HG03521 (cell line): ENCODE results near the gene CCDC59.

Experiments
- ATAC-seq: cut with Tn5 transposase; IDR thresholded peaks from one replicate; pipeline ENCODE4 v1.9.1; 2021; ENCODE audit warnings: mild to moderate bottlenecking, moderate library complexity; ENCODE audit not compliant: unreplicated experiment

CCDC59 gene

DNA sequence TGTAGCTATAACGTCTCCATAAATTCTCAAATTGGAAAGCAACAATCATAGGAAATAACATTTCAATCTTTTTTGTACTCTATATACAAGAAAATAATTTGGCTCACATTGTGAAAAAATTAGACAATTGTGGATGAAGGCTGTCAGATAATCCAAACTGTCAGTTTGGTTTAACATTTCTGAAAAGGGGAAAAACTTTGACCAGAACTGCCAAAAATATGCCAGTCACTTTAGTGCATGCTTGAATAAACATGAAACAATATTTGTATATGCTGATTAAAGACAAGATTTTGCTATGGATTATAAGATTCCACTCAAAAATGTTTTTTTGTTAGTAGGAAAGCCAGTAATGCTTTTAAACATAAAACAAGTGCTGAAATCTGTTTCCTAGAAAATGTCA is 38.9 kb downstream of the CCDC59 start:
- no peak for ATAC-seq

DNA sequence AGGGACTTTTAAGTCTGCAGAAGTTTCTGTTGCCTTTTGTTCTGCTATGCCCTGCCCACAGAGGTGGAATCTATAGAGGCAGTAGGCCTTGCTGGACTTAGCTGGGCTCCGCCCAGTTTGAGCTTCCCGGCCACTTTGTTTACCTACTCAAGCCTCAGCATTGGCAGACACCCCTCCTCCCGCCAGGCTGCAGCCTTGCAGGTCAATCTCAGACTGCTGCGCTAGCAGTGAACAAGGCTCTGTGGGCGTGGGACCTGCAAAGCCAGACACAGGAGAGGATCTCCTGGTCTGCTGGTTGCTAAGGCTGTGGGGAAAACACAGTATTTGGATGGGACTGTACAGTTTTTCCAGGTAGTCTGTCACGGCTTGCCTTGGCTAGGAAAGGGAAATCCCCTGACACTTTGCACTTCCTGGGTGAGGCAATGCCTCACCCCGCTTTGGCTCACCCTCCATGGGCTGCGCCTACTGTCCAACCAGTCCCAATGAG is 43.7 kb downstream of the CCDC59 start:
- no peak for ATAC-seq
